H9 (cell line): ENCODE measurements around the gene RUBCN. TPM values are rescaled to one million over a fixed set of nuclear protein-coding genes. Genes with fewer than 3 reads are reported as not detected.

Experiments
- DNase-seq: peaks from one replicate; pipeline ENCODE4 v3.0.0-alpha.2; 2017
- H2AFZ ChIP-seq: one replicate; pipeline ENCODE4 v1.6.1; 2013; ENCODE audit warnings: mild to moderate bottlenecking, low read length, control low read depth, moderate library complexity
- H2AK5ac ChIP-seq: 2 replicates; pipeline ENCODE4 v1.6.1; 2013; ENCODE audit warnings: low read length, control low read depth, mixed read lengths; ENCODE audit not compliant: insufficient read length
- H2BK120ac ChIP-seq: one replicate; pipeline ENCODE4 v1.6.1; 2013; ENCODE audit warnings: low read depth, mild to moderate bottlenecking, low read length, control low read depth, inconsistent platforms; ENCODE audit not compliant: poor library complexity, severe bottlenecking
- H2BK12ac ChIP-seq: 2 replicates; pipeline ENCODE4 v1.6.1; 2013; ENCODE audit warnings: low read length, control low read depth, mixed read lengths, low read depth; ENCODE audit not compliant: insufficient read length
- H2BK15ac ChIP-seq: 2 replicates; pipeline ENCODE4 v1.6.1; 2013; ENCODE audit warnings: low read depth, low read length, control low read depth
- H2BK20ac ChIP-seq: one replicate; pipeline ENCODE4 v1.6.1; 2013; ENCODE audit warnings: low read depth, mild to moderate bottlenecking, low read length, control low read depth, inconsistent platforms; ENCODE audit not compliant: poor library complexity, severe bottlenecking
- H2BK5ac ChIP-seq: 2 replicates; pipeline ENCODE4 v1.6.1; 2013; ENCODE audit warnings: low read length, control low read depth, mixed read lengths; ENCODE audit not compliant: insufficient read length
- H3K14ac ChIP-seq: 2 replicates; pipeline ENCODE4 v1.6.1; 2013; ENCODE audit warnings: low read length, control low read depth; ENCODE audit not compliant: insufficient read depth
- H3K18ac ChIP-seq: 2 replicates; pipeline ENCODE4 v1.6.1; 2013; ENCODE audit warnings: low read depth, mild to moderate bottlenecking, mixed read lengths, low read length, control low read depth; ENCODE audit not compliant: insufficient read length
- H3K23ac ChIP-seq: 2 replicates; pipeline ENCODE4 v1.6.1; 2013; ENCODE audit warnings: low read length, control low read depth, mixed read lengths, low read depth; ENCODE audit not compliant: insufficient read length
- H3K23me2 ChIP-seq: 2 replicates; pipeline ENCODE4 v1.6.1; 2013; ENCODE audit warnings: low read depth, mild to moderate bottlenecking, mixed read lengths, low read length, control low read depth; ENCODE audit not compliant: insufficient read length, poor library complexity, severe bottlenecking
- H3K27ac ChIP-seq: 2 replicates; pipeline ENCODE4 v1.5.1; 2013; ENCODE audit warnings: low read length, control low read depth, mixed read lengths, low read depth; ENCODE audit not compliant: insufficient read length
- H3K27me3 ChIP-seq: 2 replicates; pipeline ENCODE4 v1.6.1; 2013; ENCODE audit warnings: low read length, control low read depth, inconsistent platforms; ENCODE audit not compliant: insufficient read depth
- H3K4ac ChIP-seq: 2 replicates; pipeline ENCODE4 v1.6.1; 2013; ENCODE audit warnings: low read depth, mild to moderate bottlenecking, control low read depth, inconsistent platforms, low read length, moderate library complexity
- H3K4me1 ChIP-seq: 2 replicates; pipeline ENCODE4 v1.6.1; 2013; ENCODE audit warnings: low read length, control low read depth, inconsistent platforms; ENCODE audit not compliant: insufficient read depth
- H3K4me2 ChIP-seq: 2 replicates; pipeline ENCODE4 v1.6.1; 2013; ENCODE audit warnings: low read length, control low read depth, mixed read lengths; ENCODE audit not compliant: insufficient read length, insufficient read depth
- H3K56ac ChIP-seq: 2 replicates; pipeline ENCODE4 v1.6.1; 2013; ENCODE audit warnings: low read depth, mild to moderate bottlenecking, mixed read lengths, low read length, control low read depth; ENCODE audit not compliant: insufficient read length
- H3K79me1 ChIP-seq: 2 replicates; pipeline ENCODE4 v1.6.1; 2013; ENCODE audit warnings: low read depth, mild to moderate bottlenecking, moderate library complexity, low read length, control low read depth, inconsistent platforms; ENCODE audit not compliant: insufficient read depth, poor library complexity, severe bottlenecking
- H3K79me2 ChIP-seq: 2 replicates; pipeline ENCODE4 v1.6.1; 2013; ENCODE audit warnings: low read length, control low read depth, inconsistent platforms; ENCODE audit not compliant: insufficient read depth
- H3K9ac ChIP-seq: 2 replicates; pipeline ENCODE4 v1.6.1; 2013; ENCODE audit warnings: low read length, control low read depth, mixed read lengths; ENCODE audit not compliant: insufficient read length; ENCODE audit errors: extremely low read depth
- H3K9me3 ChIP-seq: one replicate; pipeline ENCODE4 v1.6.1; 2013; ENCODE audit warnings: low read depth, low read length, inconsistent platforms; ENCODE audit not compliant: control insufficient read depth
- H3T11ph ChIP-seq: one replicate; pipeline ENCODE4 v1.6.1; 2013; ENCODE audit warnings: mild to moderate bottlenecking, low read length, control low read depth, inconsistent platforms
- H4K20me1 ChIP-seq: one replicate; pipeline ENCODE4 v1.6.1; 2013; ENCODE audit not compliant: control insufficient read depth, insufficient read length, insufficient read depth
- H4K5ac ChIP-seq: 2 replicates; pipeline ENCODE4 v1.6.1; 2013; ENCODE audit warnings: low read depth, mild to moderate bottlenecking, mixed read lengths, low read length, control low read depth; ENCODE audit not compliant: insufficient read length
- H4K8ac ChIP-seq: replicated peaks from 2 replicates; pipeline ENCODE4 v1.6.1; 2013; ENCODE audit warnings: low read length, control low read depth, mixed read lengths, low read depth; ENCODE audit not compliant: insufficient read length
- H4K91ac ChIP-seq: 2 replicates; pipeline ENCODE4 v1.6.1; 2013; ENCODE audit warnings: low read depth, mild to moderate bottlenecking, moderate library complexity, mixed read lengths, low read length, control low read depth; ENCODE audit not compliant: insufficient read length
- H3K27ac Mint-ChIP-seq, 3 experiments: 2 replicates in 2 of 3; 3 replicates in 1 of 3; pipeline ENCODE4 v1.8.0; 2020 to 2021; ENCODE audit warnings: mixed read lengths in 3 of 3, mild to moderate bottlenecking in 1 of 3, moderate library complexity in 1 of 3
- H3K27me3 Mint-ChIP-seq: 2 replicates; pipeline ENCODE4 v1.8.0; 2021; ENCODE audit warnings: low read depth, mild to moderate bottlenecking, moderate library complexity, mixed read lengths
- H3K36me3 Mint-ChIP-seq, 3 experiments: 2 replicates in 2 of 3; 3 replicates in 1 of 3; pipeline ENCODE4 v1.8.0; 2020 to 2021; ENCODE audit warnings: low read depth in 3 of 3, mixed read lengths in 3 of 3; ENCODE audit not compliant: insufficient read depth in 1 of 3
- H3K4me1 Mint-ChIP-seq, 2 experiments: 2 replicates each; pipeline ENCODE4 v1.8.0; 2020; ENCODE audit warnings: mixed read lengths in 2 of 2
- H3K4me3 Mint-ChIP-seq, 2 experiments: 2 replicates in 1 of 2; 3 replicates in 1 of 2; pipeline ENCODE4 v1.8.0; 2020 to 2021; ENCODE audit warnings: mild to moderate bottlenecking in 2 of 2, mixed read lengths in 2 of 2, moderate library complexity in 1 of 2
- H3K9me3 Mint-ChIP-seq, 2 experiments: 2 replicates in 1 of 2; 3 replicates in 1 of 2; pipeline ENCODE4 v1.8.0; 2020; ENCODE audit warnings: mild to moderate bottlenecking in 2 of 2, mixed read lengths in 2 of 2, moderate library complexity in 1 of 2
- WGBS: extraction: QIAGEN DNeasy Blood & Tissue Kit; methylation state at CpG from one replicate; pipeline ENCODE4 v1.1.7; 2013; ENCODE audit warnings: missing lambda C conversion rate, low lambda C conversion rate, mixed read lengths; ENCODE audit not compliant: insufficient read length; ENCODE audit errors: extremely low coverage; 5-methylcytosine and 5-hydroxymethylcytosine counted together
- total RNA-seq: library from RNA; stranded (reverse); gene quantifications from 2 replicates; pipeline ENCODE4 v1.2.1, GENCODE V29; 2021
- TF ChIP-seq, protein P1 (sequence below): fragments of 200-600 bp; sonication (generic); conservative IDR thresholded peaks from 3 replicates; pipeline ENCODE4 v1.8.0; 2021; ENCODE audit warnings: antibody characterized with exemption, mild to moderate bottlenecking

The RUBCN gene
- total RNA-seq, 1 experiment from 2014 or later = 17.7 TPM

DNA sequence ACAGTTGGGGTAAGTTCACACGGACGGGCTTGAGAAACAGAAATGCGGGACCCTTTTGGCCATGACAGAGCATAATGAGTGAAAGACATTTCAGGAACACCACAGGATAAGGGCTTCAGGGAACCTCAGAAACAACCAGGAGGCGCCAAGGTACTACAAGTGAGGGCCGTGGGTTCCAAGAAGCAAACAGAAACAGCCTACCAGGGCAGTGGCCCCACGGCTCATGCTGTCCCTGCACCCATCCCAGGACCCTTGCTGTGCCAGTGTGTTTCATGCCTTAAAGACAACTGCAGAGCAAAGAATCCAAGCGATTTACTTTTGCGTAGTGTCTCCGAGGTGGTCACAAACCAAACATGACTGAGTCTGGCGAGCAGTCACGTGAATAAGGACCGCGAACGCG, 54.0 kb downstream of the RUBCN start:
- no peak overlapping the region for H3K56ac ChIP-seq
- H4K91ac ChIP-seq = no peak overlapping the region
- H3K79me1 ChIP-seq = no peaks in the 10 kb centered on the region
- no peak overlapping the region for H2BK120ac ChIP-seq
- TF ChIP-seq, protein P1, sequence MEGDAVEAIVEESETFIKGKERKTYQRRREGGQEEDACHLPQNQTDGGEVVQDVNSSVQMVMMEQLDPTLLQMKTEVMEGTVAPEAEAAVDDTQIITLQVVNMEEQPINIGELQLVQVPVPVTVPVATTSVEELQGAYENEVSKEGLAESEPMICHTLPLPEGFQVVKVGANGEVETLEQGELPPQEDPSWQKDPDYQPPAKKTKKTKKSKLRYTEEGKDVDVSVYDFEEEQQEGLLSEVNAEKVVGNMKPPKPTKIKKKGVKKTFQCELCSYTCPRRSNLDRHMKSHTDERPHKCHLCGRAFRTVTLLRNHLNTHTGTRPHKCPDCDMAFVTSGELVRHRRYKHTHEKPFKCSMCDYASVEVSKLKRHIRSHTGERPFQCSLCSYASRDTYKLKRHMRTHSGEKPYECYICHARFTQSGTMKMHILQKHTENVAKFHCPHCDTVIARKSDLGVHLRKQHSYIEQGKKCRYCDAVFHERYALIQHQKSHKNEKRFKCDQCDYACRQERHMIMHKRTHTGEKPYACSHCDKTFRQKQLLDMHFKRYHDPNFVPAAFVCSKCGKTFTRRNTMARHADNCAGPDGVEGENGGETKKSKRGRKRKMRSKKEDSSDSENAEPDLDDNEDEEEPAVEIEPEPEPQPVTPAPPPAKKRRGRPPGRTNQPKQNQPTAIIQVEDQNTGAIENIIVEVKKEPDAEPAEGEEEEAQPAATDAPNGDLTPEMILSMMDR = peak; percentile 18; the same call in 1 of the 3 replicates
- peaks cover 14 to 20% of the 10 kb centered on the region in 2 experiments for H3K9me3 Mint-ChIP-seq
- H3K23me2 ChIP-seq = no peaks in the 10 kb centered on the region
- no peak overlapping the region for H2BK15ac ChIP-seq
- no peaks in the 10 kb centered on the region for H3K27me3 Mint-ChIP-seq
- H3K27ac Mint-ChIP-seq = peak overlapping the region in 2 of 3 experiments; percentile 24 to 45; a peak in 3 of 7 replicates
- DNase-seq = no peak
- H3K4ac ChIP-seq = no peak overlapping the region
- H3K9me3 ChIP-seq = no peaks in the 10 kb centered on the region
- H4K5ac ChIP-seq = no peak overlapping the region
- H2BK5ac ChIP-seq = no peak overlapping the region
- no peak overlapping the region for H4K8ac ChIP-seq
- peaks cover 27 to 41% (median 39%) of the 10 kb centered on the region in 3 experiments for H3K36me3 Mint-ChIP-seq
- H2BK20ac ChIP-seq = no peak overlapping the region
- H3K4me1 Mint-ChIP-seq = no peaks in the 10 kb centered on the region
- H3K18ac ChIP-seq = no peak overlapping the region
- H3K9ac ChIP-seq = no peak overlapping the region
- no peaks in the 10 kb centered on the region for H4K20me1 ChIP-seq
- no peaks in the 10 kb centered on the region for H3K27me3 ChIP-seq
- no peak overlapping the region for H3K14ac ChIP-seq
- H2BK12ac ChIP-seq = no peak overlapping the region
- H3K79me2 ChIP-seq = no peaks in the 10 kb centered on the region
- no peak overlapping the region for H2AFZ ChIP-seq
- H2AK5ac ChIP-seq = no peak overlapping the region
- H3T11ph ChIP-seq = no peak overlapping the region
- no CpG with 5 or more reads among the region's 15 CpGs for WGBS
- no peak overlapping the region for H3K4me3 Mint-ChIP-seq
- H3K4me2 ChIP-seq = no peak overlapping the region
- H3K4me1 ChIP-seq = no peaks in the 10 kb centered on the region
- no peak overlapping the region for H3K23ac ChIP-seq
- no peak overlapping the region for H3K27ac ChIP-seq
